Choroid plexus epithelial cell (primary cell): ENCODE measurements around the gene CRHBP.

Source experiments
- DNase-seq: peaks from one replicate; pipeline ENCODE4 v3.0.0-alpha.2; 2010; ENCODE audit warnings: low read depth
- H3K4me3 ChIP-seq: 2 replicates; pipeline ENCODE4 v1.5.1; 2011; ENCODE audit warnings: low read depth, mild to moderate bottlenecking, control low read depth, low read length, moderate library complexity
- TF ChIP-seq, protein P1 (sequence below): conservative IDR thresholded peaks from 2 replicates; pipeline ENCODE4 v1.5.1; 2011; ENCODE audit warnings: low read depth, mild to moderate bottlenecking, control low read depth, inconsistent platforms, low read length, moderate library complexity

CRHBP gene

DNA sequence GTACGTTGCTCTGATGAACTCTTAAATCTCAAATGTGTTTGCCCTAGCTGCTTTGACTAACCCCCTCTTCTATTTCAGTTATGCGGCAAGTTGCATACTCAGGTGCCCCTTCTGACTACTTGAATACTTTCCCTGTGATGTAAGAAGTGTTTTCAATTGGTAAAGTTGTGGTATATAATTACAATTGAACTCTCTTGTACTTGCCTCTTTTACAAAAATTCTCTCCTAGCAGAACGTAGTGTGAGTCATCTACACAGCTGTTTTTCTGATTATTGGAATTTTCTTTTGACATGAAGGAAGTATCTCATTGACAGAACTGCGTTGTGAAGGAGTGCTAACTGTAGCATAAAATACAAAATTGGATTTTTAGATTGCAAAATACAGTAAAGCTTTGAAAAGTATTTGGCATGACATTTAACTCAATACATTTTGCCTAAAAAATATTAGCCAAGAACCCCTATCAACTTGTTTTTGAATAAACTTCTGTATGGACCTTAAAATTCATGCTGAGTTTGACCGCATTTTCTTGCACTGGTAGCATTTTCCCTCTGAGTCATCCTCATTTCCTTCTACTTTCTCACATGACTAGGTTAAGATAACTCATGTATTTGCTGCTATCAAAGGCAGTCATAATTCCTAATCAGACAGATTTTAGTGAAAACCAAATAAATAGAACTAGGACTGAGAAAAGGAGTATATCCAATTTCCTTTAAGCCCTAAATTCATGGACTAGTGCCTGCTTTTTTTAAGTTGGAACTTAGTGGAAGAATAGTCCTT is 6.3 kb downstream of the CRHBP start:
- peak; percentile 92 for DNase-seq

GRCh38 chr5:76960004-76960625 is 7.3 kb downstream of the CRHBP start:
- peak; percentile 50 for DNase-seq
- TF ChIP-seq, protein P1, sequence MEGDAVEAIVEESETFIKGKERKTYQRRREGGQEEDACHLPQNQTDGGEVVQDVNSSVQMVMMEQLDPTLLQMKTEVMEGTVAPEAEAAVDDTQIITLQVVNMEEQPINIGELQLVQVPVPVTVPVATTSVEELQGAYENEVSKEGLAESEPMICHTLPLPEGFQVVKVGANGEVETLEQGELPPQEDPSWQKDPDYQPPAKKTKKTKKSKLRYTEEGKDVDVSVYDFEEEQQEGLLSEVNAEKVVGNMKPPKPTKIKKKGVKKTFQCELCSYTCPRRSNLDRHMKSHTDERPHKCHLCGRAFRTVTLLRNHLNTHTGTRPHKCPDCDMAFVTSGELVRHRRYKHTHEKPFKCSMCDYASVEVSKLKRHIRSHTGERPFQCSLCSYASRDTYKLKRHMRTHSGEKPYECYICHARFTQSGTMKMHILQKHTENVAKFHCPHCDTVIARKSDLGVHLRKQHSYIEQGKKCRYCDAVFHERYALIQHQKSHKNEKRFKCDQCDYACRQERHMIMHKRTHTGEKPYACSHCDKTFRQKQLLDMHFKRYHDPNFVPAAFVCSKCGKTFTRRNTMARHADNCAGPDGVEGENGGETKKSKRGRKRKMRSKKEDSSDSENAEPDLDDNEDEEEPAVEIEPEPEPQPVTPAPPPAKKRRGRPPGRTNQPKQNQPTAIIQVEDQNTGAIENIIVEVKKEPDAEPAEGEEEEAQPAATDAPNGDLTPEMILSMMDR, result peak; percentile 7
- no peak overlapping the region for H3K4me3 ChIP-seq

More for the DNA sequence above, 6.3 kb downstream of the CRHBP start:
- TF ChIP-seq, protein P1, result no peak
- no peak overlapping the region for H3K4me3 ChIP-seq

DNA sequence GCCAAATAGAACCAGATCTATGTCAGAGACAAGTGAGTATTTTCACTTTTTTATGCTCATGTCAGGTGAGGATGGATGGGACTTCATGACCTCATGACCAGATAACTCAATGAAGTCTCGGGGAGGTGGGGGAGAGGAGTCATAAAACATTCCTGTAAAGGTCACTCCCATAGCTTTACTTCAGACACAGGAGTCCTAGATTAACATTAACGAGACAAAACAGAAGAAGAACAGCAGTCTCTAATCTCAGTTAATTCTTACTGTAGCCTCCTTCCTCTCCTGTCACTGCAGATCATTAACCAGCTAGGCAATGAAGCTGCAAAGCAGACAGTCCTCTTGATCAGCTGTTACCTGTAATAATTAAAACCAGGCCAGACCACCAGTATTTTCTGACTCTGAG is 11.2 kb downstream of the CRHBP start:
- DNase-seq, result no peak
- no peak overlapping the region for H3K4me3 ChIP-seq
- TF ChIP-seq, protein P1, result no peak

GRCh38 chr5:76971511-76971910 is 18.7 kb downstream of the CRHBP start:
- peak; percentile 23 for DNase-seq
- TF ChIP-seq, protein P1, result no peak
- no peak overlapping the region for H3K4me3 ChIP-seq

- no peak for DNase-seq
- TF ChIP-seq, protein P1, result no peak
- H3K4me3 ChIP-seq, result no peak overlapping the region
Measured at GRCh38 chr5:76972689-76973088, 19.8 kb downstream of the CRHBP start.

GRCh38 chr5:76974785-76975184 is 21.9 kb downstream of the CRHBP start:
- DNase-seq, result no peak
- no peak overlapping the region for H3K4me3 ChIP-seq
- TF ChIP-seq, protein P1, result no peak
